ENCODE measurements around the gene P2RY11. TPM values are rescaled to one million over a fixed set of nuclear protein-coding genes. Genes with fewer than 3 reads are reported as not detected.

Gene P2RY11
- total RNA-seq, 1 donor from 2014 or later = 4.1 TPM

GRCh38 chr19:10112895-10113591 is 1.6 kb downstream of the P2RY11 start:
- no peak for DNase-seq (ENCODE audit: low spot score in 2 of 2)
- no peak for FAIRE-seq

- DNase-seq (ENCODE audit: low spot score in 2 of 2) (no peak), FAIRE-seq (no peak)
These were observed 2.1 kb downstream of the P2RY11 start for GRCh38 chr19:10113592-10113963.

GRCh38 chr19:10113964-10114650 is 2.6 kb downstream of the P2RY11 start:
- FAIRE-seq (no peak), DNase-seq (ENCODE audit: low spot score in 2 of 2) (no peak)

- FAIRE-seq (no peak), DNase-seq (ENCODE audit: low spot score in 2 of 2) (no peak)
These were observed 3.3 kb downstream of the P2RY11 start for GRCh38 chr19:10114651-10115391.

- DNase-seq (ENCODE audit: low spot score in 2 of 2) (no peak), FAIRE-seq (no peak)
These were observed 4.0 kb downstream of the P2RY11 start for GRCh38 chr19:10115392-10116084.

- no peak for FAIRE-seq
- no peak for DNase-seq (ENCODE audit: low spot score in 2 of 2)
These were observed 4.8 kb downstream of the P2RY11 start for GRCh38 chr19:10116085-10116865.

- no peak for FAIRE-seq
- DNase-seq (ENCODE audit: low spot score in 2 of 2) = no peak
These were observed 5.5 kb downstream of the P2RY11 start for GRCh38 chr19:10116866-10117616.

- no peak for FAIRE-seq
- DNase-seq (ENCODE audit: low spot score in 2 of 2) = no peak
These were observed 7.5 kb downstream of the P2RY11 start for GRCh38 chr19:10118960-10119359.

GRCh38 chr19:10120538-10121189 is 9.2 kb downstream of the P2RY11 start:
- no peak for DNase-seq (ENCODE audit: low spot score in 2 of 2)
- no peak for FAIRE-seq

GRCh38 chr19:10122045-10122444 is 10.6 kb downstream of the P2RY11 start:
- no peak for FAIRE-seq
- no peak for DNase-seq (ENCODE audit: low spot score in 2 of 2)

- FAIRE-seq (no peak), DNase-seq (ENCODE audit: low spot score in 2 of 2) (no peak)
These were observed 12.9 kb downstream of the P2RY11 start for GRCh38 chr19:10124429-10124828.

GRCh38 chr19:10126213-10126639 is 14.7 kb downstream of the P2RY11 start:
- DNase-seq (ENCODE audit: low spot score in 2 of 2) = no peak
- no peak for FAIRE-seq

- no peak for FAIRE-seq
- no peak for DNase-seq (ENCODE audit: low spot score in 2 of 2)
These were observed 21.4 kb downstream of the P2RY11 start for GRCh38 chr19:10132905-10133304.

GRCh38 chr19:10133596-10133995 is 22.1 kb downstream of the P2RY11 start:
- DNase-seq (ENCODE audit: low spot score in 2 of 2) = no peak

GRCh38 chr19:10134040-10134439 is 22.5 kb downstream of the P2RY11 start:
- FAIRE-seq = no peak
- DNase-seq (ENCODE audit: low spot score in 2 of 2) = no peak

More at GRCh38 chr19:10133596-10133995, 22.1 kb downstream of the P2RY11 start:
- FAIRE-seq = no peak

- FAIRE-seq = no peak
These were observed 24.2 kb downstream of the P2RY11 start for GRCh38 chr19:10135551-10136334.

GRCh38 chr19:10136936-10137335 is 25.4 kb downstream of the P2RY11 start:
- FAIRE-seq = no peak

More at GRCh38 chr19:10135551-10136334, 24.2 kb downstream of the P2RY11 start:
- DNase-seq (ENCODE audit: low spot score in 2 of 2) = no peak

More at GRCh38 chr19:10136936-10137335, 25.4 kb downstream of the P2RY11 start:
- no peak for DNase-seq (ENCODE audit: low spot score in 2 of 2)

All from frontal cortex (tissue), 4 donors.